HG02885 (cell line): ENCODE results near the gene CHI3L2.
"Not testable (repeated sequence)": the region's sequence is repeated elsewhere in the genome, so short reads cannot be mapped to it uniquely, and the experiment has no call there.

Experiments used
- ATAC-seq: cut with Tn5 transposase; IDR thresholded peaks from one replicate; pipeline ENCODE4 v1.9.1; 2021; ENCODE audit warnings: mild to moderate bottlenecking; ENCODE audit not compliant: unreplicated experiment, poor library complexity

The CHI3L2 gene

DNA sequence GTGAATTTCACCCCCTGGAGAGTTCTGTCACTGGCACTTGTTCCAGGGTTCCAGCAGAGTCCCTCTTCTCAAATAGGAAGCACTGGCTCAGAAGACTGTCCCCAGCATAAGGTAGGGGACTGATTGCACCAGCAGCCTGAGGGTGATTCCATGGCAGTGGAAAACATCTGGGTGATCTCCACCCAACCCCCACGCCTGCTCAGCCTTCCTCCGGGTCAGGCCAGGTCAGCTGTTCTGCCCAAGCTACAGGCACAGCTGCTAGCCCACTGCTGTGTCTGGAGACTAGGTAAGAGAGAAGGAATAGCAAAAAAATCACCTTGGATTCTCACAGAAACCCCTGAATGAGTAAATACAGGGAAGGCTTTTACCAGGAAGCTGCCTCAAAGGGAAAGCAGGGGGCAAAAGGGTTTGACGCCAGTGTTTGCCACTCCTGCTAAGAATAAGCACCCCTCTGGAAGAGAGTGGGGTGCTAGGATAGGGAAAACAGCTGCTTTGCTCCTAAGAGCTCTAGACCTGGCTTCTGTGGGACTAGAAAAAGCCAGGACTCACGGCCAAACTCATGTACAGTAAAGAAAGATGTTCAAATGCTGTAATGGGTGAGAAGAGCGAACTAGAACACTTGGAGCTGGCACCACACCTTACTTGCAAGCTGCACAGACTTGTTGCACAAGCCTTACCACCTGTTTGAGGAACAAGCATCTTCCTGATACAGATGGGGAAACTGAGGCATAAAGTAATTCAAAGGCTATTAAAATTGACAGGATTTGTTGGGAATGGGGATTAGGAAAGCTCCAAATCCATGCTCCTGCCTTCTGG lies 26.0 kb upstream of the CHI3L2 start:
- ATAC-seq: no peak

DNA sequence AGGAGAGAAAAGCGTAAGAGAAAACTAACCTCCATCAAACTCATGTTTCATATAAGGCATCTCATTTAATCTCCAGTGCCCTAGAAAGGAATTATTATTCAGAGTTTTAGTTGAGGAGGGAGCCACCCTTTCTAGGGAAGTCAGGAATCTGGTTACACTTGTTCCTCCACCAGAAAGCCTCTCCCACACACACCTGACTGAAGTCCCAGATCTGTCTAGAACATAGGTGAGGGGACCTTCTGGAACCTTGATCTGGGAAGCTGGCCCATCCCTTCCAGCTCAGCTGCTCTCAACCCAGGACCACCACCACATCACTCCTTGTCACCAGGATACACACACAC lies 25.2 kb upstream of the CHI3L2 start:
- ATAC-seq: no peak

DNA sequence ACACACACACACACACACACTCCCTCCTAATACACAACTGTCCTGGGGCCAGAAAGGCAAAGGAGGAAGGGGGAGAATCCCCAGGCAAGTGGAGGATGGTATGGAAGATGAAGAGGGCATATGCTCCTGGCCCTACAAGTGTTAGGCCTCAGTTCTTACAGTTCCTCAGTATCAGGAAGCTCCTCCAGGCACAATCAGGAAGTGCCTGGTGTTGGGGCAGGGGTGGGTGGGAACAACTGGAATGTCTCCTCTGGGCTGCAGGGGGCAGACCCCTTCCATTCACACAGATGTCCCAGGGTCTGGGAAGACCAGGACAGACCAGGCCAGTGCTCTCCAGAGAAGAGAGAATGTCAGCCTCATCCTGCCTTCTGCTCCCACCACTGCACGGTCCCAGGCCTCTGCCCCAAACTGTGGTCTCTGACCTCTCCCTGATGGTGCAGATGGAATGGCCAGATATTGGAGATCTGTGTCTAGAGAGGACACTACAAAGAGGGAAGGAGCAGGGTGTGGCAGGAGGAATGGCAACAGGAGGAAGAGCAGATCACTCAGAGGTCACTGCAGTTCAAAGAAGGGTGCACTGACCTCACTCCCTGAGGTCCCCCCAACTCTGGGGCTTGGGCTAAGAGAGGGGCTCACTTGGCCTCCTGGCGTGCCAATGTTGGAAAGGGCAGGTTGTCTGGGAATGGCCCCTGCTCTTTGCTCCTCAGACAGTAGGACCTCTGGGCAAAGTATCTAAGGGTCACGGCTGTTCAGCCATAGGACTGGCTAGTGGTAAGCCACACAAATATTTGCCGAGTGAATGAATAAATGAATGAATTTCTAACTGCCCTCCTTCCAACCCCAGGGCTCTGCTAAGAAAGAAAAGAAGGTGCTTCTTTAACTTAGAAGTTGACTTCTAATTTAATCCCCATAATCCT lies 24.5 kb upstream of the CHI3L2 start:
- ATAC-seq: no peak

DNA sequence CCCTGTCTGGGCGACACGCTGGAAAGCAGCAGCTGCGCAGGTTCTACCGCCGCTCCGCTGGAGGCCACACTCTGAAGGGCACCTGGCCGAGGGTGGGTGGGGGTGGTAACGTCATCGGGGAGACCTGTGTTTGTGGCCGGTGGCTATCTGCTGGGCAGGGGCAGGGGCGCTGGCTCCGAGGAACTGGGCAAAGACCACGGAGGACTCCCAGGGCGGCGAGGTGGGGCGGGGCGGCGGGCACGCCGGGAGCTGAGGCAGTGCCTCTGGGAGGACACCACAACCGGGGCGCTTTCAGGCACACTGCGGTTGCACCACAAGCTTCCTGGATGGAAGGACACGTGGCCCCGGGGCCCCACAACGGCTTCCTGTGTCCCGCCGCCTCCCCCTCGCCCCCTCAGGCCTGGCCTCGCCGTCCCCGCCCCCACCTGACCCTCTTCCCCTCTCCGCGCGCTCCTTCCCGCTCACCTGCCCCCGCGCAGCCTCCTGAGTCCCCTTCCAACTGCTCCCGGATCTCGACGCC lies 23.8 kb upstream of the CHI3L2 start:
- peak; percentile 65 for ATAC-seq

DNA sequence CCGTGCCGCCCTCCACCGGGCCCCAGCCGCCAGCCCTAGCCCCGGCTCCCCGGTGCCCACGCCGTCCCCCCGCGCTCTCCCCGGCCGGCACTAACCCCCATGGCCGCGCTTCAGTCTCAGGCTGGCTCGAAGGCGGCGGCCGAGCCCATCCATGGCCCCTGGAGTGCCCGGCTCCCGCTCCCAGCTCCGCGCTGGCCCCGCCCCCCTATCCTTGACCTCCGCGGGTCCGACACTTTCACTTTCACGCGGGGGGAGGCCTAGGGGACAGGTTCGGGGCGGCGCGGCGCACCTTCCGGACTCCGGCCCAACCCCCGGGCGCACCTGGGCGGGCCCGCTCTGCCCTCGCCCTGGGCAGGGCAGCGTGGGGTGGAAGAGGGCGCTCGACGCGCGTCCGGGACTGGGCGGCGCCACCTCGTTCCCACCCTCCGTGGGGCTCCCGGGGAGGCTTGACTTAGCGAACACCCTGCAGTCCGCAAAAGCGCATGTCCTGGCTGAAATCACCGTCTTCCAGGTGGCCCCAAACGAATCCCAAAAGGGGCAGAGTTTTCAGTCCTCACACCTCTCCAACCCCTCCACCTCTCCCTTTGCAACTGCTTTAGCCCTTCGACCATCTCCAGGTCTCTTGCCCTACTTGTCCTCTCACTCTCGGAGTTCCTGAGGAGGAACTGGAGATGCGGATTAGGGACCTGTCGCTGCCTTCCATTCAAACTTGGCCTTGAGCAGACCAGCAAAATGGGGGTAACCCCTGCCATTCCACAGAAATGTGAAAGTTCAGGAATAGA lies 23.1 kb upstream of the CHI3L2 start:
- peak; percentile 79 for ATAC-seq

DNA sequence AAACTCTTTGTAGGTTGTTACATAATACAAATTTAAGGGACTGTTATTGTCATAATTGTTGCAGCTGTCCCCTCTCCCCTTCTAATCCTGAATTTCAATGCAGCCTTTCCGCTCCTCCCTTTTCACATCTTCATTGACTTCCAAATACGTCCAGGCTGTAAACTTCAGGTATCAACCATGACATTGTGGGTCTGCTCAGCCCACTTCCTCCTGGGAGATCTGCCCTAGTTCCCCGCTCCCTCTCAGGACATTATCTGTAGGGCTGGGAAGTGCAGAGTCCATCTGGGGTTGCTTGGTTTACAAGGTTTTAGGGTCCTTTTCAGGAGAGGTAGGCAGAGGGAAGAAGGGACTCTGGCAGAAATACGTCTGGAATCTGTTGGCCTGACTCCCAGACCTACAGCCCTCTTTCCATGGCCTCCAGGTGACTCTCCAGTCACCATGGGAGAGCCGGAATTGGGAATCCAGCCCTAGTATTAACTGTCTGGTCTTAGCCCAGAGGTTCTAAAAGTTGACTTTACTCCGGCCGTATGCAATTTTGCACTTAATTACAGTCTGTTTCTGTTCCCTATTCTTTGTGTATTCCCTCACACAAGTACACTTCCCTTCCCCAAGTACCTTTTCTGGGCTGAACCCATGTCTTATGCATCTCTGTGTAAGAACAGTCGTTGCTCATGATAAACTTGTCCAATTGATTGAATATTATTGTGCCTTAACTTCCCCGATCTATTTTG lies 22.4 kb upstream of the CHI3L2 start:
- ATAC-seq: no peak

DNA sequence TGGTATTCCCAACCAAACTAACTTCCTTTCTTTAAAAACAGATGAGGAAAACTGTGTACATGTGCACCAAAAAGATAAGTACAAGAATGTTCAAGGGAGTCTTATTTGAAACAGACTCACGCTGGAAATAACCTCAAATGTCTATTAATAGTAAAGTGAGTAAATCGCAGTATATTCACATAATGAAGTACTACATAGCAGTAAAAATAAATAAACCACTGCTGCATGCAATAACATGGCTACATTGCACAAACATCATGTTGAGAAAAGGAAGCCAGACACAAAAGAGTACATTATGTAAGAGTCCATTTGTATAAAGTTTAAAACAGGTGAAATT lies 21.8 kb upstream of the CHI3L2 start:
- ATAC-seq: no peak

DNA sequence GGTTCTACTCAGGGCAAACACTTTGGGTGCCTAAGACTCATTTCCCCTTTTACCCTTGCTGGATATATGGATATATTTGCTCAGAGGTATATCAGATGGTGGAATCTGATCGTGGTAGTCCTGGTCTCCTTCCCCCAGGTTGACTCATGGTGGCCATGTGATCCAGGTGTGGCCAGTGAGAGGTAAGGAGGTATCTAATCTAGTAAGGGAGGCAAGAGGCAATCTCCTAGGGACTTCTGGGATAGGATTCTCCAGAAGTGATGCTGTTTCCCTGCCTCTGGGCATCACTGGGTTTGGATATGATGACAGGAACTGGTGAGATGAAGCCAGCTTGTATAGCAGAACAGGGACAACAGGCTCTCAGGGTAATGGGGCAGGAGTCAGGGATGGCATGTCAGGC lies 18.6 kb upstream of the CHI3L2 start:
- no peak for ATAC-seq

DNA sequence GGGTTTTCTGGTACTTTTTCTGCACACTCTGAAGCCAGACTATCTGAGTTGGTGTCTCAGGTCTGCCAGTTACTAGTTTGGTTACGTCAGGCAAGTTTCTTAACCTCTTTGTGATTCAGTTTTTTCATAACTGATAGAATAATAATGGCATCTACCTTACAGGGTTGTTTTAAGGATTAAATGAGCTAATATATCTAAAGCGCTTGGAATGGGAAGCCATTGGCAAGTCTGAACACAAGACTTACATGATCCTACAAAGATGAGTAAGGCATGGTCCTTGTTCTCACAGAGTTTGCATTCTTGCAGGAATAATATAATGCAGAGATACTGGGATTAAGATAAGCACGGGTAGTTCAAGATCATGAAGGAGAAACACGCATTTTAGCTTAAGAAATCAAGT lies 17.9 kb upstream of the CHI3L2 start:
- ATAC-seq: no peak

DNA sequence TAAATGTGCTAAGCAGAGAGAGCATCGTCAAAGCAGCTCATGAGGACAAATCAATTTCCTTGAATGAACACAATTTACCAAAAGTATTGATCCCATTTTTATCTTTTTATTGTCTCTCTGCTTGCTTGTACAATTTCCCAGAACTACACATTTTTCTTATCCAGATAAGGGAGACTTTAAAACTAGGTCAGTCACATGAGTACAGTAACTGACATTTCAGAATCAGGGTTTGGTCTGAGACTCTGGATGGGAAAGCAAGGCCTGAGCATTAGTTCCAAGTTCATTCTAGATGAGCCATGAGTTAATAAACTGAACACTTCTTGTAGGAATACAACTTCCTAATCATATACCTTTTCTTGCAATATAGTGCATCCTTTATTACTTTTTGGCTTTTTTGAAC lies 15.6 kb upstream of the CHI3L2 start:
- ATAC-seq: no peak

DNA sequence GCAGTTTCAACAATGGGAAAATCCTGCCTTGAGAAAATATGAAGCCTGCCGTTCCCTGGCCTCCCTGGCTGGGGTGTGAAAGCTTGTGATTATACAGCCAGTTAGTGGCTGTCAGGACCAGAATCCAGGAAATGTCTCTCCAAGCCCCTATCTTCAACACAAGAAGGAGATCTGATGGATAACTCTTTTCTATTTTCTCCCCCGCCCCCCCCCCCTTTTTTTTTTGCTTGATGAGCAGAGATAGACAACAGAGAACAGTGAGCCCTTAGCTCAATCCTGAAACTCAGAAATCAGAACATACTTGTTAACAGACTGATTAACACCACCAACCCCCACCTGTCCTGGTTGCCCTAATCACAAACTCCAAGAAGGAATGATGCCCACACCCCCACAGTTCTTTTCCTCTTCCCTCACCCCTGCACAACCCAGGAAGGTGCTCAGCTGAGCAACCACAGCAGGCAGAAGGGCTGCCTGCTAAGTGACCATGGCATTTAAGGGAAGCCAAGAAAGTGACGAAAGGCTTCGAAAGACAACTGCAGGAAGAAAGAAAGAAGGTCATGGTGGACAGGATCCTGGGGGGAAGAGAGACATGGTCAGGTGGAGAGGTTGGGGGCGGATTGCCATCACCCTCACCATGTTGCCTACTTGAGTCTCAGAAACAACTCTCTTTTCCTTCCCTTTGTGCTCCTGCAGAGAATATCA lies 14.7 kb upstream of the CHI3L2 start:
- ATAC-seq: no peak

DNA sequence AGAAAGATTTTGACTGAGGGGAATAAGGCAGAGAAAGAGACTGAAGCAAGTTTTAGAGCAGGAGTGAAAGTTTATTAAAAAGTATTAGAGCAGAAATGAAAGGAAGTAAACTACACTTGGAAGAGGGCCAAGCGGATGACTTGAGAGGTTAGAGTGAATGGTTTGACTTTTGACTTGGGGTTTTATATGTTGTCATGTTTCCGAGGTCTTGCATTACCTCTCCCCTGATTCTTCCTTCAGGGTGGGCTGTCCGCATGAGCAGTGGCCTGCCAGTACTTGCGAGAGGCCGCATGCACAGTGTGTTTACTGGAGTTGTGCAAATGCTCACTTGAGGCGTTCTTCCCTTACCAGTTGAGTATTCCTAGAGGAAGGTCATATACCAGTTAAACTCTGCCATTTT lies 14.1 kb upstream of the CHI3L2 start:
- ATAC-seq: no peak

DNA sequence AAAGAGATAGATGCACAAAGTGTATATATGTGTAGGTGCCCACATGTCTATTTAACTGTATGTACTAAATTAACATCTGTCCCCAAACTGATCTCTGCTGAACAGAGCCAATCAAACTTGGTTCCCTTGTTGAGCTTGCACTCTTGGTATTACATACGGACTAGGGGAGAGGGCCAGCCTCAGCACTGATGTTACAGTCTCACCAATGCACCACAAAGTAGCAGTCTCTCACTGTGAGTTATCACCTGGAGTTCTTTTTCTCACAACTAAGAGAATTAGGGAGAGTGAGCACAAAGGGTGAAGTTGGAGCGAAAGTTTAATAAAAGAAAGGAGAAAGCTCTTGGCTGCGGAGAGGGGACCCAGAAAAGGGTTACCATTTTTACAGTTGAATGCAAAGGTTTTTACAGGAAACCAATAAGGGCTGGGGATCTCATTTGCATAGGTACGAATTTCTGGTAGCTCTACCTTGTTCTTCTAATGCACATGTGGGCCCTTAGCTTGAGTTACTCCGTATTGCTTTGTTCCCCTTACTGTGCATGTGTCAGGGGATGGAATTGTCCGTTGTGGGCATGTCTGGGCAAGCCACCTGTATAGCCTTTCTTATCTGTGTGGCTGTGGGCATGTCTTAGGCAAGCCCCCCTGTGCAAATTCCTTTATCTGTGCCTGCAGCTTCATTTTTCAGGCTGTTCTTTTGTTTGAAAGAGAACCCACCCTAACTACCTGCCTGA lies 13.3 kb upstream of the CHI3L2 start:
- no peak for ATAC-seq

DNA sequence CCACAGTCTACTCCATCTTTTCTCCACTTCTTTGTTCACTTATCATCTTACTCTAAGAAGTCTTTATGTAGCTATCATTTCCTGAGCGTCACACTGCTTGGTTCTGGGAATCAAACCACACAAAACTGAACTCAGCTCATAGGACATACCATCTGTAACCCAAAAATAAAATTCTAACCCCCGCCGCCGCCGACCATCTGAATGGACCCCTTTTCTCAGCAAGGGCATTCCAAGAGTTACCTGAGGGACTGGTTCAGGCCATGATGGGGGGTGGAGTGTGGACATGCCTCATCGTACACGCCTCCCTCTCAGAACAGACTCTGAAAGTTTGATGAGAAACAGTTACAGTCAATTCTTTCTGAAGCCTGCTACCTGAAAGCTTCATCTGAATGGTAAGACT lies 12.6 kb upstream of the CHI3L2 start:
- ATAC-seq: no peak

DNA sequence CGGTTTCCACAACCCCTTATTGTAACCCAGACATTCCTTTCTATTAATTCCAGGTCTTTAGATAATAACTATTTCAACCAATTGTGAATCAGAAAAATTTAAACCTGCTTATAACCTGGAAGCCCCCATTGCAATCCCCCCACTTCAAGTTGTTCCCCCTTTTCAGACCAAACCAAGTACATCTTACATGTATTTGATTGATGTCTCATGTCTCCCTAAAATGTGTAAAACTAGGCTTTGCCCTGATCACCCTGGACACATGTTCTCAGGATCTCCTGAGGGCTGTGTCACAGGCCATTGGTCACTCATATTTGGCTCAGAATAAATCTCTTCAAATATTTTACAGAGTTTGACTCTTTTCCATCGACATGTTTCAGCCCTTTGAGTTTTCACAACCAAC lies 12.2 kb upstream of the CHI3L2 start:
- ATAC-seq: not testable (repeated sequence)

DNA sequence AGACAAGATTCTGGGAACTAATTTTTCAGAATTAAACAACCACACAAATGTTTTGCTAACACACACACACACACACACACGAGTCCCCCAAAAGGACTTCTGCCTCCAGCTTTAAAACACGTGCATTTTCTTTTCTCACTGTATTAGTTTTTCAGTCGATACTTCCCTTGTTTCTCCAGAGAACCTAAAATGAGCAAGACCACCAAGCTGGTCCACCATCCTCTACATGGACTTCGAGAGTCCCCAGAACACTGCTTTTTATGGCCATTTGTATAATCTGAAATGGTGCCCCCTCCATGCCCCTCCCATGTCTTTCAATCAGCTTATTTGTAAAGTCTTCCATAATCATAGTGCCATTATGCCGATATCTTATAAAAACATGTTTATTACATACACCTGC lies 10.8 kb upstream of the CHI3L2 start:
- ATAC-seq: no peak

DNA sequence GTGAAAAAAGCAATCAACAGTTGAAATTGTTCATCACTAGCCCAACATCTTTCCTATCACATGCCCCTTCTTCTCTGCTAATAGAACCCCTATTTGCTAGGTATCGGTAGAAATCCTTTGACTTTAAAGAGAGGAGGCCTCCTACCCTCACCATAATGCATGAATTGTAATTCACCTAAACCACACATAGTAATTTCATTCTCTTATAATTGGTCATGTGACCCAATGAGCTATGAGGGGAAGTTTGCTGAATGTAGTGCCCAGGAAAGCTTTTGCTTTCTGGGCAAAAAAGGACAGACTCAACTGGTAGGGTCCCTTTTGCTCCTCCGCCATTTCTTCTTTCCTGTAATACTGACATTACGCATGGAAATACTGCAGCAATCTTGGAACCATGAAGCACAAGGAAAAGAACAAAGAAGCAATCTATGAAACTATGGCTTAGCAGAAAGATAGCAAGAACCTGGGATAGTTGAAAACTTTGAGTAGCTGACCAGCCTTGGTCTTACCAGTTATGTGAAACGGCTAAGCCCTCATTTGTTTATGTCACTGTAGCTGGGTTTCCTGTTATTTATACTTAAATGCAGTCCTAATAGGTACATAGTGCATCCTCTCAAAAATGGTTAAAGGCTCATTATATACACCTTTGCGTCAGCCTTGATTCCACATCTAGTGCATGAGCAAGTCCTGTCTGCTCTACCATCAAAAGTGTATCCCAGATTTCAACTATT lies 10.2 kb upstream of the CHI3L2 start:
- no peak for ATAC-seq
